NCI-H510A (cell line): ENCODE data around the gene PTBP1.
"Not testable (repeated sequence)": the region's sequence is repeated elsewhere in the genome, so short reads cannot be mapped to it uniquely, and the experiment has no call there.

Experiments
- DNase-seq: peaks from one replicate; lab custom pipeline; 2025; lab: John Stamatoyannopoulos, UW

The PTBP1 gene

GRCh38 chr19:810077-810855, 13.0 kb downstream of the PTBP1 start:
- DNase-seq = no peak

- DNase-seq = no peak
These were observed 13.7 kb downstream of the PTBP1 start for GRCh38 chr19:810883-811489.

DNA sequence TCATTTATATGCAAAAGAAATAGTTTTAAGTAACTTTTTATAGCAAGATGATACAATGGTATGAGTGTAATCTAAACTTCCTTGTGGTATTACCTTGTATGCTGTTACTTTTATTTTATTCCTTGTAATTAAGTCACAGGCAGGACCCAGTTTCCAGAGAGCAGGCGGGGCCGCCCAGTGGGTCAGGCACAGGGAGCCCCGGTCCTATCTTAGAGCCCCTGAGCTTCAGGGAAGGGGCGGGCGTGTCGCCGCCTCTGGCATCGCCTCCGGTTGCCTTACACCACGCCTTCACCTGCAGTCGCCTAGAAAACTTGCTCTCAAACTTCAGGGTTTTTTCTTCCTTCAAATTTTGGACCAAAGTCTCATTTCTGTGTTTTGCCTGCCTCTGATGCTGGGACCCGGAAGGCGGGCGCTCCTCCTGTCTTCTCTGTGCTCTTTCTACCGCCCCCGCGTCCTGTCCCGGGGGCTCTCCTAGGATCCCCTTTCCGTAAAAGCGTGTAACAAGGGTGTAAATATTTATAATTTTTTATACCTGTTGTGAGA, 14.3 kb downstream of the PTBP1 start:
- no peak for DNase-seq

DNA sequence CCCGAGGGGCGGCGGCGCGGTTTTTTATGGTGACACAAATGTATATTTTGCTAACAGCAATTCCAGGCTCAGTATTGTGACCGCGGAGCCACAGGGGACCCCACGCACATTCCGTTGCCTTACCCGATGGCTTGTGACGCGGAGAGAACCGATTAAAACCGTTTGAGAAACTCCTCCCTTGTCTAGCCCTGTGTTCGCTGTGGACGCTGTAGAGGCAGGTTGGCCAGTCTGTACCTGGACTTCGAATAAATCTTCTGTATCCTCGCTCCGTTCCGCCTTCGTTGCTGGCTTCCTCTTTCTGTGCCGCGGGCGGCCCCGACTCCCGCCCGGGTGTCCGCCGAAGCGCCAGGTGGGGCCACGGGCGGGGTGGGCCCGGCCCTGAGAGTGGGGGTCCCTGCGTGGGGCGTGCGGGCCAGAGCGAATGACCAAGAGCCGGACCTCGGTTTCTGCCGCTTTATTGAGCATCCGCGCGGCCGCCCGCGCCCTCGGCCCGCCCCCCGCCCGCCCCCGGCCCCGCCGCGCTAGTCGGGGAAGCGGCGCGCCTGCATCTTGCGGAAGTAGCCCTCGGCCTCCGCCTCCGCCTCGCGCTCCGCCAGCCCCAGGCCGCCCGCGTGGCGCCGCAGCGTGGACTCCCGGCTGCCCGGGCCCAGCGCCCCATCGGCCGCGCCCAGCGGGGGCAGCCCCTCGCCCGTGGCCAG, 14.9 kb downstream of the PTBP1 start:
- DNase-seq = no peak

- DNase-seq = no peak
These were observed 15.5 kb downstream of the PTBP1 start for GRCh38 chr19:812747-813218.

GRCh38 chr19:813219-814151, 16.2 kb downstream of the PTBP1 start:
- no peak for DNase-seq

GRCh38 chr19:814152-815078, 17.2 kb downstream of the PTBP1 start:
- DNase-seq = no peak

GRCh38 chr19:815079-815774, 18.0 kb downstream of the PTBP1 start:
- no peak for DNase-seq

GRCh38 chr19:815775-816499, 18.7 kb downstream of the PTBP1 start:
- DNase-seq = no peak

GRCh38 chr19:816500-816857, 19.2 kb downstream of the PTBP1 start:
- DNase-seq = no peak

DNA sequence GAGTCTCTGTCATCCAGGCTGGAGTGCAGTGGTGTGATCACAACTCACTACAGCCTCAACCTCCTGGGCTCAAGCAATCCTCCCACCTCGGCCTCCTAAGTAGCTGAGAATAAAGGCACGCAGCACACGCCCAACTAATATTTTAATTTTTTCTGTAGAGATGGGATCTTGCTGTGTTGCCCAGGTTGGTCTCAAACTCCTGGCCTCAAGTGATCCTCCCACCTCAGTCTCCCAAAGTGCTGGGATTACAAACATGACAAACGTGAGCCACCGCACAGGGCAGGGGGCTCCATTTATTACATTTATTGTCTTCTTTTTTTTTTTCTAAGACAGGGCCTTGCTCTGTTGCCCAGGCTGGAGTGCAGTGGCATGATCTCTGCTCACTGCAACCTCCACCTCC, 23.0 kb downstream of the PTBP1 start:
- DNase-seq = not testable (repeated sequence)

DNA sequence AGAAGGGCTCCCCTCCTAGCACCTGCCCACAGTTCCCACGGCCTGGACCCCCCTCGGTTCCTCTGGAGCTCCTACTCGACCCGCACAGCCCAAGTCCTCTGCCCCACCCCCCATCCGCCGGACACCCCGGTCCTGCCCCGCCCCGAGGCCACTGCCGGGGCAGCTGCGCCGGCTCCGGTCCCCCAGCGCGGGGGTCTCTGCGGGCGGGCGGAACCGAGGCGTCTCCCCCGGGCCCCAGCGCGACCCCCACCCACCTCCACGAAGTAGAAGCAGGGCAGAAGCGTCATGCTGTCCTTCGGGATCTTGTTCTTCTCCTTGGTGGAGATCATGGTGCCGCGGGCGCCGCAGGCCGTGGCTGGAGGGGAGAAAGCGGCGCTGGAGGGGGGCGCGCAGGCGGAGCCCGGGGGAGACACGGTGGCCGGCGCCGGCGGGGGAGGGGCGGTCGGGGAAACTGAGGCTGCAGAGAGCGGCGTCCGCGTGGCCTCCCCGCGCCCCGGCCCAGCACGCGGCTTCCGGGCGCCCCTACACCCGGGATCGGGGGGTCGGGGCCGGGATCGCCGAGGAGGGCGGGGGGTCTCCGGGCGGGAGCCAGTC, 24.1 kb downstream of the PTBP1 start:
- DNase-seq = no peak

- no peak for DNase-seq
These were observed 24.7 kb downstream of the PTBP1 start, which contains the start of gene PLPPR3 for GRCh38 chr19:821825-822503. Gene PLPPR3, minus strand, starts transcription at chr19:821955. Its CDS starts 396 bp downstream, at chr19:821559.

GRCh38 chr19:823565-824121, 26.4 kb downstream of the PTBP1 start:
- DNase-seq = no peak

GRCh38 chr19:824885-825284, 27.6 kb downstream of the PTBP1 start:
- no peak for DNase-seq

DNA sequence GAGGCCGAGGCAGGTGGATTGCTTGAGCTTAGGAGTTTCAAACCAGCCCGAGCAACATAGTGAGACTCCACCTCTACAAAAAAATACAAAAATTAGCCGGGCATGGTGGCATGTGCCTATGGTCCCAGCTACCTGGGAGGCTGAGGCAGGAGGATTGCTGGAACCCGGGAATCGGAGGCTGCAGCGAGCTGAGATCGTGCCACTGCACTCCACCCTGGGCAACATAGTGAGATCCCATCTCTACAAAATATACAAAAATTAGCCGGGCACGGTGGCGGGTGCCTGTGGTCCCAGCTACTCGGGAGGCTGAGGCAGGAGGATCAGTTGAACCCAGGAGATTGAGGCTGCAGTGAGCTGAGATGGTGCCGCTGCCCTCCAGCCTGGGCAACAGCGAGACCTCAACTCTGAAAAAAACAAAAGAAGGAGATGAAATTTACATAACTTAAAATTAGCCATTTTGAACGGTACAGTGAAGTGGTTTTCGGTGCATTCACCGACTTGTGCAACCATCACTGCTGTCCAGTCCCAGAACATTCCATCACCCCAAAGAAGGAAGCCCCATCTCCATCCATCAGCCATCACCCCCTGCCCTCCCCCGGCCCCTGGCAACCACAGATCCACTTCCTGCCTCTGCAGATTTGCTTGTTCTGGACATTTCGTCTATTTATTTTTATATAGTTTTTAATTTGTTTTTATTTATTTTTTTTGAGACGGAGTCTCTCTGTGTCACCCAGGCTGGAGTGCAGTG, 28.8 kb downstream of the PTBP1 start:
- no peak for DNase-seq

- no peak for DNase-seq
These were observed 30.1 kb downstream of the PTBP1 start for GRCh38 chr19:827314-827709.
